Right cardiac atrium (tissue), 5 donors: Measurements from ENCODE around the gene PPP1R1C. TPM values are rescaled to one million over a fixed set of nuclear protein-coding genes. Genes with fewer than 3 reads are reported as not detected.

Experiments
- ATAC-seq, 2 donors: fragments of 200-7000 bp; cut with Tn5 transposase; one replicate each; pipeline versions ENCODE4 v1.8.0 to v1.9.1; 2020; ENCODE audit warnings: moderate library complexity in 2 of 2, mild to moderate bottlenecking in 1 of 2
- DNase-seq, 3 donors: peaks; one replicate each; pipeline ENCODE4 v3.0.0-alpha.2; 2020
- H3K27ac ChIP-seq: one replicate; pipeline ENCODE4 v1.5.1; 2013; ENCODE audit warnings: mild to moderate bottlenecking, low read length, control low read depth, moderate library complexity
- H3K27me3 ChIP-seq: one replicate; pipeline ENCODE4 v1.6.1; 2013; ENCODE audit not compliant: control insufficient read depth, insufficient read depth
- H3K4me1 ChIP-seq: one replicate; pipeline ENCODE4 v1.6.1; 2013; ENCODE audit warnings: low read length; ENCODE audit not compliant: control insufficient read depth, insufficient read depth
- H3K4me3 ChIP-seq: one replicate; pipeline ENCODE4 v1.5.1; 2013; ENCODE audit warnings: low read length, control low read depth
- H3K9me3 ChIP-seq: one replicate; pipeline ENCODE4 v1.6.1; 2013; ENCODE audit warnings: low read length; ENCODE audit not compliant: control insufficient read depth
- WGBS: extraction: QIAGEN DNeasy Blood & Tissue Kit; methylation state at CpG from one replicate; pipeline ENCODE4 v1.1.7; 2013; 5-methylcytosine and 5-hydroxymethylcytosine counted together
- intact Hi-C, 4 donors: fragments of 100-400 bp; cut with DNase I; formaldehyde crosslinking; loops; one replicate each; pipeline versions ENCODE4 v1.11.0 to v1.14.0; 2022 to 2023
- polyA plus RNA-seq: library from polyadenylated mRNA; stranded (reverse); fragments of 200-250 nt; gene quantifications from one replicate; pipeline ENCODE4 v1.2.3, GENCODE V29; 2013
- total RNA-seq, 4 donors: library from RNA; stranded (reverse); fragmentation: NEBNext Ultra II Directional; extraction: Animal tissue kit (Norgen Biotek cat#: 25700); gene quantifications; one replicate each; pipeline ENCODE4 v1.2.1, GENCODE V29; 2021
- donor health status: healthy with polysubstance abuse.
- donor health status: DM: no; HTN: yes; CAD: no.
- donor health status: DM: no; HTN: no; CAD: no.
- donor health status: DM: no; HTN: yes; CAD: no; lungs with severe emphysema.
- donor health status: DM: yes; HTN: yes; CAD: no.

PPP1R1C gene
- total and polyA plus RNA-seq, 5 donors, result 5.5 to 18.0 (median 12.0) TPM

DNA sequence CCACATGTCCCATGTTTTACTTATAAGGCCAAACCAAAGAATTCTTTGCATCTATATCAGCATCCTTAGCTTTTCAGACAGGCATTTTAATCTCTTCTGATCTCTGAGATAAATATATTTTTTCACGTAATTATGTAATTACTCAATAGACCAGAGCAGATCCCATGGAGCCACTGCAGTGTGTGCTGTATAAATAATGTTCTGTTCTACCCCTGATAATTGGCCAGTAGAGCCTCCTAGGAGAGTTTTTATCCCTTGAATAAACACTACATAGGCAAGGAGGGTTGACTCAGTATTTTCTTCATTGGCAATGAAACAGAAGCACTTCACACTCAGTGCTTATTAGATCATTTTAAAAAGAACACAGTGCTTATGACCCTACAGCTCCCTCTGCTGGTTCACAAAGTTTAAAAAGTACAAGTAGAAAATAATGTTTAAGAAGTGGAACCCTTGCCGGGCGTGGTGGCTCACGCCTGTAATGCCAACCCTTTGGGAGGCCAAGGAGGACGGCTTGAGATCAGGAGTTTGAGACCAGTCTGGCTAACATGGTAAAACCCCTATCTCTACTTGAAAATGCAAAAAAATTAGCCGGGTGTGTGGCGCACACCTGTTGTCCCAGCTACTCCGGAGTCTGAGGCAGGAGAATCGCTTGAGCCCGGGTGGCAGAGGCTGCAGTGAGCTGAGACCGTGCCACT, 91.9 kb downstream of the PPP1R1C start:
- DNase-seq (peak; percentile 18 to 53 (median 37)), ATAC-seq (peak; percentile 96 to 97)
- peaks cover 2% of the 10 kb centered on the region for H3K4me1 ChIP-seq
- WGBS, result 56% methylated on average over 11 of the region's 11 CpGs
- no peaks in the 10 kb centered on the region for H3K27me3 ChIP-seq
- H3K4me3 ChIP-seq, result no peak overlapping the region
- intact Hi-C loops, result loop anchor here in 3 of 4 donors (5.0 to 10.0 kb wide), 2 partner anchors 333 to 335 kb away; no protein-coding TSS in a partner anchor
- no peaks in the 10 kb centered on the region for H3K9me3 ChIP-seq
- H3K27ac ChIP-seq, result no peak overlapping the region

DNA sequence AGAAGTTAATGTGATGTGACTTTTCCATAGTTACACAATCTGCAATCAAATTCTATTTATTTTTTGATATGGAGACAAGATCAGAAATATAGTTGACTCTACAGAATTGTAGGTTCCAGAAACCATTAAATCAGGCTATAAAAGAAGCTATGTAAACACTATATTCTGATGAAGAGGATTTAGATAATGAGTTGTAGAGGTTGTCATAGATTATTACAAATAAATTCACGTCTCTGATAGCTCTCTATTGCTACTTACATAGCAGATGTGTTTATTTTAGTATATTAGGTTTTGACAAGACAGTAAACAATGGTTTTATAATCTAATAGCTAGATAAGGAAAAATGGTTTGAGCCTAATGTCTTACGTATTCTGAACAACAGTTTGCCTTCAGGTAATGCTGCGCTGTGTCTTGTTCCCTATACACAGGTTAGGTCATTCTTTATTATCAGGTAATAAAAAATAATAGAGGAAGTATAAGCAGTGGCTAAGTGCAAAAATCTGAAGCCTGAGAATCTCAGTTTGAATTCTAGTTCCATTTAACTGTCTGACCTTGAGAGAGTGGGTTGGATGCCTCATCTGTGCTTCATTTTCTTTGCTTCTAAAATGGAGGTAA, 93.4 kb downstream of the PPP1R1C start:
- Histone ChIP-seq H3K9me3 (no peaks in the 10 kb centered on the region), H3K4me3 (no peak overlapping the region), H3K4me1 (peaks cover 2% of the 10 kb centered on the region), H3K27me3 (no peaks in the 10 kb centered on the region), H3K27ac (no peak overlapping the region)
- ATAC-seq, result no peak
- intact Hi-C loops, result loop anchor here in 3 of 4 donors (5.0 to 10.0 kb wide), 2 partner anchors 334 to 337 kb away; no protein-coding TSS in a partner anchor
- WGBS, result 87% methylated on average over 3 of the region's 3 CpGs
- no peak for DNase-seq

DNA sequence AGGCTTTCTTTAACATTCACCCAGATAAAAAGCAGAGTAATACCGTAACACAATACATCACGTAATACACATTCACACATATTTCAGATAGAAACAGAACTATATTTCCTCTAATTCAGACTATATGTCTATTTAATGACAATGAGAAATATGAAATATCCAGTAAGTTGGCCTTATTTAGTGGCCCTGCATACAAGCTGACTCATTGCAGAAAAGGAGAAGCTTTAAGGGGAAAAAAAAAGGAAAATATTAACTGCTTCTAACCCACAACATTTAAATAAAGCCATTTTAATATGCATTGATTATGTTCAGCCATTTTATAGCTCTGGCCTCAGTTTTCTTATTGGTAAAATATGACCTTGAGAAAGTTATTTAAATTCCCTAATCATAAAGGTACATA, 94.8 kb downstream of the PPP1R1C start:
- no peaks in the 10 kb centered on the region for H3K9me3 ChIP-seq
- H3K4me1 ChIP-seq, result peaks cover 2% of the 10 kb centered on the region
- ATAC-seq, result no peak
- intact Hi-C loops, result no loop called here
- no peak overlapping the region for H3K4me3 ChIP-seq
- DNase-seq, result no peak
- WGBS, result 86% methylated on average over 2 of the region's 2 CpGs
- no peak overlapping the region for H3K27ac ChIP-seq
- no peaks in the 10 kb centered on the region for H3K27me3 ChIP-seq

DNA sequence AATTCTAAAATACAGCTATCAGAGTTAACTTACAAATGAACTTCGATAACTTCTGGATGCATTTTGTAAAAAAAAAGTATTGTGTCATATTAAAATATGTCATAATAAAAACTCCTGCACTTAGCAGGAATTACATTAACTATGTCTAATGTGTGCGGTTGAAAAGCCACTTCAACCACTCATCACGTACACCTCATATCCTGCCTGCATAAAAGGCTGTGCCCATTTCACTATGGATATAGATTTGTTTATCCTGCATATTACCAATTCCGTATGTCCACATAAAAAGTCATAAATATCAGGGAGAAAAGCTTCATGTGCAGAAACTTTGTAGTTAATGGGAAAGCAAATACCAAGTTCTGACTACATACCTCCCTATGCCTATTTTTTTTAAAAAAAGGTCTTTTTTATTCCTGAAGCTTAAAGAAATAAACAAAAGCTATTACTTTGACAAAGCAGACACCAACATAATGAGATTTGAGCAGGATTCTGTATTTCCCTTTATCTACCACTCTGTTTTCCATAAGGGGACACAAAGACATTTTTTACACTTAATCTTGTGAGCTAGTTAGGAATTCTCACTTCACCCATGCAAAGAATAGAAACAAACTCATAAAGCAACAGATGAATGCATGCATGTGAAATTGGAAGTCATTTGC, 96.1 kb downstream of the PPP1R1C start:
- WGBS, result 52% methylated on average over 4 of the region's 4 CpGs
- Histone ChIP-seq H3K27ac (no peak overlapping the region), H3K9me3 (no peaks in the 10 kb centered on the region), H3K4me1 (peaks cover 2% of the 10 kb centered on the region), H3K27me3 (no peaks in the 10 kb centered on the region), H3K4me3 (no peak overlapping the region)
- ATAC-seq (no peak), DNase-seq (no peak)
- intact Hi-C loops, result no loop called here

DNA sequence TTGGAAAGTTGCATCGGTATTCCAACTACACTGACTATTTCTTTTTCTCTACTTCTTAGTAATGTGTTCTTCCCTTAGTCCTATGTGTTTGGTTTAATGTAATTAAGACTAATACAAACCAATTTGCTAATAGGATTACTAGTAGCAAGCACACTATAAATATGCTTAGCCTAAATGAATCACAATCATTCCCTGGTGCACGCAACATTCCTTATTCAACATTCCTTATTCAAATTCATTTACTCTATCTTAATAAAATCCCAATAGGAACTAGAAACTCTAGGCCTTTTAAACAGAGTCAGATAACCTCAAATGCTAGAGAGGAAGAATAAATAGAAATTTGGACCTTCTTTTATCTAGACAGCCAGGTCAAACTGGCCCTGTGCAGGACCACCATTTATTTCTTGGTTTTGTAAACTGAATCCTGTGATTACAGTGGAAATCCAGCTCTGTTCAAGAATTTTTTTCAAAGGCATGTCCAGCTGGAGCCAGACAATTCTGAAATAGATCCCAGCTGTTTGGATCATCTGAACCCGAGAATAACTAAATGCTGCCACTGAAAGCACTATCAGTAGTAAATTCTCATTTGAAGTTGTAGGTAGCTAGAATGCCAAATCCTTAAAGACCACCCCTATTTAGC, 103.1 kb downstream of the PPP1R1C start:
- WGBS, result 57% methylated on average over 3 of the region's 3 CpGs
- no peak for DNase-seq
- H3K9me3 ChIP-seq, result no peaks in the 10 kb centered on the region
- no peaks in the 10 kb centered on the region for H3K27me3 ChIP-seq
- no peak overlapping the region for H3K4me3 ChIP-seq
- no peaks in the 10 kb centered on the region for H3K4me1 ChIP-seq
- ATAC-seq, result peak in 1 of 2 donors; percentile 80
- no peak overlapping the region for H3K27ac ChIP-seq
- intact Hi-C loops, result no loop called here

DNA sequence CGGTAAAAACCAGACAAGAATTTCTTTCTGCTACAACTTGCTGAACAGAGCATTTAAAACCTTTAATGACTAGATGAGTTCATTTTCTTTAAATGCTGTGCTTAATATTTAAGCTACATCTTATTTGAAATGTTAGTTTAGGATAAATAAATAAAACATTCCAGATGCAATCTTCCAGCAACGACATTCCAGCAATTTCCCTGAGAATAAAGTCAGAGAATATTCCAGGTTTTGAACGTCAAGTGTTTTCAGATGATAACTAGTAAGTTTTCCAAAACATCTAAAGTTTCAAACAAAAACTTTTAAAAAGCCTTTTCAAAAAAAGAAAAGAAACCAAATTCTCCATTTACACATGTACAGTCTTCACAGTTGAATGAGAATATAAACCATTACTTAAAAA, 104.8 kb downstream of the PPP1R1C start:
- Histone ChIP-seq H3K9me3 (no peaks in the 10 kb centered on the region), H3K4me3 (no peak overlapping the region), H3K27me3 (no peaks in the 10 kb centered on the region), H3K4me1 (no peaks in the 10 kb centered on the region), H3K27ac (no peak overlapping the region)
- no peak for DNase-seq
- intact Hi-C loops, result no loop called here
- no peak for ATAC-seq
- WGBS, result 56% methylated on average over 3 of the region's 3 CpGs

DNA sequence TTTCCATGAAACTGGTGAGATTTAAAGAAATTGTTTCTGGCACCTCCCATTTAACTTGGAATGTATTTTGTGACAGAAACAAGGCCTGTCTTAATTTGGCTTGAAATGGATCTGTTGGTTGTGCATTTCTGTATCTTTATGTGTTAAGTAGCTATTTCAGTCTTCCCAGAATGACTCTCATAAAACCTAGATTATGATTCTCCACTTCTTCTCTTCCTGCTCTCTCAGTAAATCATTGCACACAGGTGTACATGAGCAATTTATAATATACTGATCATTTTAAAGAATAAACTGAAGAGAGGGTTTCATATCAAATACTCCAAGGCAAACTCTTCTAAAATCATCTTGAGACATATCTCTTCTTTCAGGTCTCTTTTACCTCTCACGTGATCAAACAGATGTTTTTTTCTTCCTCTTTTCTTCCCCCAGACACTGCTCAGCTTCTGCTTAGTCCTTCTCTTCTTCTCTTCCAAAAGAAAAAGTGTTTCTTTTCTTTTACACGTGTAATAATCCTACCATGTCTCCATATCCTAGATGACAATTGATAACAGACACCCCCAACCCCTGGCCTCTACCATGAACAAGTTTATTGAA, 112.0 kb downstream of the PPP1R1C start:
- intact Hi-C loops, result no loop called here
- 61% methylated on average over 2 of the region's 2 CpGs for WGBS
- no peak for ATAC-seq

DNA sequence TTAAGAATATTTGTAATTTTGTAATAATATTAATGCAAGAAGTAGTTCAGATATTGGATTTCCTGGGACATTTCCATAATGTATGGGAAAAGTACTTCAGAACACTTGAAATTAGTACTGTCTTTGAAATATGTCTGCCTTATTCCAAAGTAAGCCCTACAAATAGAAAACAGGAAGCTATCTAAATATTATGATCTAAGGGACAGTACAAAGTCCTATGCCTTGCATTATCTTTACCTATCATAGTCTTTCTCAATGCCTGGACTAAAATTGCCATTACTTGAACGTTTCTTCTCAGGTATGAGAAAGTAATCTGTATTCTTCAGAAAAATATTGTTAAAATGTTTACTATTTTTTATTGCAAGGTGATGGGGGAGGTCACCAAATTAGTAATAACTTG, 113.0 kb downstream of the PPP1R1C start:
- Histone ChIP-seq H3K27ac (no peak overlapping the region), H3K9me3 (no peaks in the 10 kb centered on the region), H3K4me3 (no peak overlapping the region), H3K27me3 (no peaks in the 10 kb centered on the region), H3K4me1 (no peaks in the 10 kb centered on the region)
- intact Hi-C loops, result no loop called here
- ATAC-seq (no peak), DNase-seq (no peak)
- WGBS, result 71% methylated on average over 1 of the region's 1 CpG

More for the DNA sequence above, 112.0 kb downstream of the PPP1R1C start:
- Histone ChIP-seq H3K27ac (no peak overlapping the region), H3K27me3 (no peaks in the 10 kb centered on the region), H3K4me1 (no peaks in the 10 kb centered on the region), H3K9me3 (no peaks in the 10 kb centered on the region), H3K4me3 (no peak overlapping the region)
- no peak for DNase-seq

DNA sequence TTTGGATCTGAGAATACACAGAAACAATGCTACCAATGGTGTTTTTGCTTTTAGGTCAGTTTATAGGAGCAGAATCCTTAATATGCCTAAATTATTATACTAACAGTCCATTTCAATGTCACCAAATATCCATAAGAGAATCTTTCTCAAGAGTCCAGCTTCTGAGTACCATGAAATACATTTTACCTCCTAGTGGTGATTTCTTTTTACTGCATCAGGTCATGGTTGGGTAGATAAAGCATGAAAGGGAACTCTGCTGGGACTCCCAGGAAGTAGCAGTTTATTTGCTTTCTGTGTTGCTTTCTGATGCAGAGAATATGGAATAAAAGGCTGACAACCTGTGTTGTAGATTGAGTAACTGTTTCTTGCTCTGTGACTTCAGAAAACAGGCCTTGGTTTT, 115.6 kb downstream of the PPP1R1C start:
- intact Hi-C loops, result no loop called here
- H3K4me3 ChIP-seq, result no peak overlapping the region
- H3K4me1 ChIP-seq, result no peaks in the 10 kb centered on the region
- no peak overlapping the region for H3K27ac ChIP-seq
- ATAC-seq (no peak), DNase-seq (no peak)
- H3K27me3 ChIP-seq, result no peaks in the 10 kb centered on the region
- H3K9me3 ChIP-seq, result no peaks in the 10 kb centered on the region

DNA sequence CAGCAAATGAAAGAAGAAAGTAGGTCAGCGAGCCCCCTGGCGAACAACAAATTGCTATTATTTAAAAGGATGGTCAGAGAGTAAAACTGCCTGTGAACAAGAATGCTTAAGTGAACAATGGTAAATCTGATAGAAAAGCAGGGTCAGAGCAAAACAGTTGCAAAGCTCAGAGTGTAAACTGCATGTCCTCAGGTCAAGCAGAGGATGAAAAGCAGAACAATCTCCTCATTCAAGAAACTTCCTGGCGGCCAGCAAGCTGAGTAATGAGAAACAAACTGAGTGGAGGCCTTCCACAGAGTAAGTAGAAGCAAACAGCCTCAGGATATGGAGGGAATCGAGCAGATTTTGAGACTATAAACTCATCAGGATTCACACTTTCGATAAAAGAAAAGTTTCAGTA, 117.9 kb downstream of the PPP1R1C start:
- ATAC-seq, result peak in 1 of 2 donors; percentile 45
- Histone ChIP-seq H3K9me3 (no peaks in the 10 kb centered on the region), H3K27me3 (no peaks in the 10 kb centered on the region), H3K27ac (no peak overlapping the region), H3K4me1 (no peaks in the 10 kb centered on the region), H3K4me3 (no peak overlapping the region)
- 58% methylated on average over 5 of the region's 5 CpGs for WGBS
- DNase-seq, result no peak
- intact Hi-C loops, result no loop called here

DNA sequence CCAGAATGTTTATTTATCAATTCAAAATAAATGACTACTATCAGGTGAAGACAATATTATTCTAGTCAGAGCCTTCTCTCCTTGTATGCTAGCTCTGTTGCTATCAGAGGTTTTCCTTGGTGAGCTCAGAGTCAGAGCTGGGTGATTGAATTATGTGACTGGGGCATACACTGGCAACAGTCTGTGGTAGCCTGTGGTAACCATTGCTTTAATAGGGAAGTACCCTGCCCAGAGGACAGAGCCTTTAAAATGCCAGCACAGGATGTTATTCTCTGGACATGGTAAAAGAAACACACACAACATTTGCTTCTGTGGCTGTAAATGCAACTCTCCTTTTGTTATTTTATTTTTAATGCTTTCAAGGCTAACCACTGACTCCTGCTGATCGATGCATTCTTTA, 124.7 kb downstream of the PPP1R1C start:
- no peak for ATAC-seq
- intact Hi-C loops, result no loop called here
- 82% methylated on average over 1 of the region's 1 CpG for WGBS

More for the DNA sequence above, 124.7 kb downstream of the PPP1R1C start:
- Histone ChIP-seq H3K27ac (no peak overlapping the region), H3K9me3 (no peaks in the 10 kb centered on the region), H3K27me3 (no peaks in the 10 kb centered on the region), H3K4me1 (no peaks in the 10 kb centered on the region), H3K4me3 (no peak overlapping the region)
- no peak for DNase-seq
